ENCODE data around the gene MMP24OS.

DNA sequence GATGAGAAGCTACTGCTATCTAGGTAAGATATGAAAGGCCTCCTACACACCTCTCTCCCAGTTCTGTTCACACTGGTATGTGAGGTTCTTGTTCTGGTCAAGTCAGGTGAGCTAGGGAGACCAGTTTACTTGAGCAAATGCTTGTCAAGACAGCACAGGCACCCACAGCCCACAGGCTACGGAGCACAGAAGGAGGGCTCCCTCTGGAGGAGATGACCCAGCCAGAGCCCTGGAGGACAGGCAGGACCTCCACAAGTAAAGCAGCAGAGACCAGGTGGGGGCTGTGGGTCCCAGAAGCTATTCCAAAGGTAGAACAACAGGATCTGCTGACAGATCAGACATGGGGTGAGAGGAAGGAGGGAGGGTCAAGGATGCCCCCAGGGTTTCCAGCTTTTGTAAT lies 13.2 kb downstream of the MMP24OS start:
- TF ChIP-seq, protein P1, sequence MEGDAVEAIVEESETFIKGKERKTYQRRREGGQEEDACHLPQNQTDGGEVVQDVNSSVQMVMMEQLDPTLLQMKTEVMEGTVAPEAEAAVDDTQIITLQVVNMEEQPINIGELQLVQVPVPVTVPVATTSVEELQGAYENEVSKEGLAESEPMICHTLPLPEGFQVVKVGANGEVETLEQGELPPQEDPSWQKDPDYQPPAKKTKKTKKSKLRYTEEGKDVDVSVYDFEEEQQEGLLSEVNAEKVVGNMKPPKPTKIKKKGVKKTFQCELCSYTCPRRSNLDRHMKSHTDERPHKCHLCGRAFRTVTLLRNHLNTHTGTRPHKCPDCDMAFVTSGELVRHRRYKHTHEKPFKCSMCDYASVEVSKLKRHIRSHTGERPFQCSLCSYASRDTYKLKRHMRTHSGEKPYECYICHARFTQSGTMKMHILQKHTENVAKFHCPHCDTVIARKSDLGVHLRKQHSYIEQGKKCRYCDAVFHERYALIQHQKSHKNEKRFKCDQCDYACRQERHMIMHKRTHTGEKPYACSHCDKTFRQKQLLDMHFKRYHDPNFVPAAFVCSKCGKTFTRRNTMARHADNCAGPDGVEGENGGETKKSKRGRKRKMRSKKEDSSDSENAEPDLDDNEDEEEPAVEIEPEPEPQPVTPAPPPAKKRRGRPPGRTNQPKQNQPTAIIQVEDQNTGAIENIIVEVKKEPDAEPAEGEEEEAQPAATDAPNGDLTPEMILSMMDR (conservative IDR thresholded peaks at IDR 0.05): no peak
- no peak for TF ChIP-seq ZFX (IDR thresholded peaks at IDR 0.05)

All from C4-2B (cell line).